Body of pancreas (tissue), 4 donors: Measurements from ENCODE around the gene PDE10A. TPM values are rescaled to one million over a fixed set of nuclear protein-coding genes. Genes with fewer than 3 reads are reported as not detected.
"Not testable (repeated sequence)": the region's sequence is repeated elsewhere in the genome, so short reads cannot be mapped to it uniquely, and the experiment has no call there.

Experiments
- ATAC-seq: fragments of 150-250 bp; one replicate; pipeline ENCODE4 v1.9.1; 2016
- DNase-seq, 4 donors: peaks; one replicate each; pipeline ENCODE4 v3.0.0-alpha.2; 2019
- H3K27ac ChIP-seq, 4 donors: fragments of 200-600 bp; sonication (generic); 1 replicate in 3 of 4; 2 replicates in 1 of 4; pipeline versions ENCODE4 v1.5.1 to v1.6.1; 2016 to 2019; ENCODE audit warnings: mild to moderate bottlenecking in 1 of 4, mixed read lengths in 1 of 4, moderate library complexity in 1 of 4
- H3K27me3 ChIP-seq, 2 donors: fragments of 200-600 bp; sonication (generic); one replicate each; pipeline ENCODE4 v1.6.0; 2016; ENCODE audit warnings: mild to moderate bottlenecking in 1 of 2
- H3K36me3 ChIP-seq, 2 donors: fragments of 200-600 bp; sonication (generic); replicated peaks in 1 of 2; 2 replicates each; pipeline ENCODE4 v1.5.1; 2016; ENCODE audit warnings: low read depth in 2 of 2; ENCODE audit not compliant: insufficient read depth in 1 of 2
- H3K4me1 ChIP-seq: fragments of 200-600 bp; sonication (generic); one replicate; pipeline ENCODE4 v1.6.0; 2016
- H3K4me3 ChIP-seq, 2 donors: fragments of 200-600 bp; sonication (generic); 1 replicate in 1 of 2; 2 replicates in 1 of 2; pipeline ENCODE4 v1.5.1; 2016 to 2019
- H3K9me3 ChIP-seq, 3 donors: fragments of 200-600 bp; sonication (generic); 1 replicate in 2 of 3; 2 replicates in 1 of 3; pipeline ENCODE4 v1.5.1; 2016
- CTCF ChIP-seq, 7 experiments: fragments of 450-650 bp in 4 of 7; fragments of 200-600 bp in 3 of 7; sonication (generic) in 3 of 7; IDR thresholded peaks; one replicate each; pipeline ENCODE4 v1.5.1; 2016 to 2019; ENCODE audit warnings: antibody characterized with exemption in 7 of 7
- POLR2A ChIP-seq, 3 donors: fragments of 450-650 bp; IDR thresholded peaks; one replicate each; pipeline ENCODE4 v1.6.1; 2016; ENCODE audit warnings: antibody characterized with exemption in 3 of 3, mild to moderate bottlenecking in 2 of 3
- WGBS, 2 donors: methylation state at CpG; one replicate each; pipeline ENCODE4 v1.1.5; 2017; 5-methylcytosine and 5-hydroxymethylcytosine counted together
- intact Hi-C: fragments of 100-400 bp; cut with DNase I; formaldehyde crosslinking; loops from one replicate; pipeline ENCODE4 v1.15.1; 2023
- total RNA-seq, 2 donors: library from RNA; depleted of rRNA; stranded (reverse); fragments of >200 nt; gene quantifications; one replicate each; pipeline ENCODE4 v1.1.0, GENCODE V29; 2016

The PDE10A gene
- total RNA-seq, 2 donors from 2014 or later = 3.9 to 16.8 TPM

- TF ChIP-seq POLR2A (IDR thresholded peaks at IDR 0.05) (no peak), CTCF (IDR thresholded peaks at IDR 0.05) (no peak)
- H3K27me3 ChIP-seq = no peaks in the 10 kb centered on the region
- no peak overlapping the region for H3K4me3 ChIP-seq
- DNase-seq (no peak), ATAC-seq (no peak)
- 76 to 78% methylated on average over 6 of the region's 6 CpGs for WGBS, 2 donors
- H3K4me1 ChIP-seq = no peaks in the 10 kb centered on the region
- intact Hi-C loops = no loop called here
- H3K27ac ChIP-seq = no peak overlapping the region
- no peaks in the 10 kb centered on the region for H3K9me3 ChIP-seq
- no peaks in the 10 kb centered on the region for H3K36me3 ChIP-seq
These were observed 146.9 kb downstream of the PDE10A start for GRCh38 chr6:165515963-165516624.

- intact Hi-C loops = no loop called here
- no peak overlapping the region for H3K4me3 ChIP-seq
- TF ChIP-seq CTCF (IDR thresholded peaks at IDR 0.05) (no peak), POLR2A (IDR thresholded peaks at IDR 0.05) (no peak)
- no peaks in the 10 kb centered on the region for H3K27me3 ChIP-seq
- no peaks in the 10 kb centered on the region for H3K9me3 ChIP-seq
- 84 to 88% methylated on average over 4 of the region's 4 CpGs for WGBS, 2 donors
- no peak for DNase-seq
- no peaks in the 10 kb centered on the region for H3K4me1 ChIP-seq
- no peak overlapping the region for H3K27ac ChIP-seq
- no peak for ATAC-seq
- H3K36me3 ChIP-seq = no peaks in the 10 kb centered on the region
These were observed 148.4 kb downstream of the PDE10A start for GRCh38 chr6:165514621-165515020.

- intact Hi-C loops = no loop called here
- Histone ChIP-seq H3K4me3 (no peak overlapping the region), H3K9me3 (no peaks in the 10 kb centered on the region), H3K36me3 (no peaks in the 10 kb centered on the region), H3K27me3 (no peaks in the 10 kb centered on the region), H3K27ac (no peak overlapping the region), H3K4me1 (no peaks in the 10 kb centered on the region)
- no peak for DNase-seq
- ATAC-seq = no peak
- TF ChIP-seq CTCF (IDR thresholded peaks at IDR 0.05) (no peak), POLR2A (IDR thresholded peaks at IDR 0.05) (no peak)
These were observed 151.2 kb downstream of the PDE10A start for GRCh38 chr6:165511807-165512206.

- TF ChIP-seq CTCF (IDR thresholded peaks at IDR 0.05) = no peak
- no peak for TF ChIP-seq POLR2A (IDR thresholded peaks at IDR 0.05)
- Histone ChIP-seq H3K4me1 (no peaks in the 10 kb centered on the region), H3K4me3 (no peak overlapping the region), H3K9me3 (no peaks in the 10 kb centered on the region), H3K27ac (no peak overlapping the region), H3K36me3 (no peaks in the 10 kb centered on the region), H3K27me3 (no peaks in the 10 kb centered on the region)
- no peak for ATAC-seq
- intact Hi-C loops = no loop called here
- 21 to 34% methylated on average over 2 of the region's 2 CpGs for WGBS, 2 donors
- no peak for DNase-seq
These were observed 154.6 kb downstream of the PDE10A start for GRCh38 chr6:165508321-165508869.

- H3K36me3 ChIP-seq = no peaks in the 10 kb centered on the region
- no peak for DNase-seq
- WGBS, 2 donors = 29 to 49% methylated on average over 2 of the region's 2 CpGs
- H3K4me3 ChIP-seq = no peak overlapping the region
- no peaks in the 10 kb centered on the region for H3K9me3 ChIP-seq
- intact Hi-C loops = no loop called here
- ATAC-seq = no peak
- no peak overlapping the region for H3K27ac ChIP-seq
- H3K27me3 ChIP-seq = no peaks in the 10 kb centered on the region
- no peaks in the 10 kb centered on the region for H3K4me1 ChIP-seq
- TF ChIP-seq POLR2A (IDR thresholded peaks at IDR 0.05) (no peak), CTCF (IDR thresholded peaks at IDR 0.05) (no peak)
These were observed 156.4 kb downstream of the PDE10A start for GRCh38 chr6:165506657-165507056.

GRCh38 chr6:165500214-165500907, 162.7 kb downstream of the PDE10A start:
- 53 to 55% methylated on average over 6 of the region's 6 CpGs for WGBS, 2 donors
- intact Hi-C loops, H3K27ac ChIP-seq, DNase-seq, H3K9me3 ChIP-seq, H3K36me3 ChIP-seq, H3K27me3 ChIP-seq, ATAC-seq, H3K4me3 ChIP-seq, H3K4me1 ChIP-seq: not testable (repeated sequence)
